Loucy (cell line): ENCODE data around the gene CEP131.

Source experiments
- H2AFZ ChIP-seq: fragments of 200-600 bp; sonication (generic); 2 replicates; pipeline ENCODE4 v1.6.0; 2016; ENCODE audit warnings: antibody characterized with exemption, mild to moderate bottlenecking, low read length, moderate library complexity
- H3F3A ChIP-seq: fragments of 200-600 bp; 2 replicates; pipeline ENCODE4 v1.6.0; 2016; ENCODE audit warnings: antibody characterized with exemption, low read depth, mild to moderate bottlenecking
- H3K27me3 ChIP-seq: fragments of 200-600 bp; sonication (generic); 2 replicates; pipeline ENCODE4 v1.6.1; 2014; ENCODE audit warnings: low read length, mild to moderate bottlenecking; ENCODE audit not compliant: insufficient read depth, poor library complexity, severe bottlenecking
- H3K36me3 ChIP-seq: fragments of 200-600 bp; sonication (generic); 2 replicates; pipeline ENCODE4 v1.6.1; 2016; ENCODE audit warnings: low read length; ENCODE audit not compliant: insufficient read depth
- H3K4me1 ChIP-seq: fragments of 200-600 bp; sonication (generic); 2 replicates; pipeline ENCODE4 v1.5.1; 2014; ENCODE audit warnings: low read length, mild to moderate bottlenecking; ENCODE audit not compliant: insufficient read depth, poor library complexity, severe bottlenecking
- H3K4me2 ChIP-seq: fragments of 200-600 bp; sonication (generic); 2 replicates; pipeline ENCODE4 v1.6.0; 2014; ENCODE audit warnings: antibody characterized with exemption, low read length, low read depth, mild to moderate bottlenecking; ENCODE audit not compliant: poor library complexity, severe bottlenecking
- H3K4me3 ChIP-seq: fragments of 200-600 bp; sonication (generic); 2 replicates; pipeline ENCODE4 v1.5.1; 2014; ENCODE audit warnings: low read length, mild to moderate bottlenecking, mixed read lengths; ENCODE audit not compliant: poor library complexity, severe bottlenecking
- H3K79me2 ChIP-seq: fragments of 200-600 bp; sonication (generic); 2 replicates; pipeline ENCODE4 v1.6.1; 2014; ENCODE audit warnings: low read length; ENCODE audit not compliant: insufficient read depth
- H3K9ac ChIP-seq: fragments of 200-600 bp; sonication (generic); 2 replicates; pipeline ENCODE4 v1.6.0; 2014; ENCODE audit warnings: mild to moderate bottlenecking, low read depth, low read length, moderate library complexity; ENCODE audit not compliant: poor library complexity, severe bottlenecking
- H3K9me2 ChIP-seq: fragments of 200-600 bp; sonication (generic); replicated peaks from 2 replicates; pipeline ENCODE4 v1.6.1; 2016; ENCODE audit warnings: low read depth, low read length, mixed read lengths
- H3K9me3 ChIP-seq: fragments of 200-600 bp; sonication (generic); 2 replicates; pipeline ENCODE4 v1.6.1; 2014; ENCODE audit warnings: mild to moderate bottlenecking, antibody characterized with exemption, low read length, low read depth; ENCODE audit not compliant: insufficient read depth
- H4K20me1 ChIP-seq: fragments of 200-600 bp; sonication (generic); 2 replicates; pipeline ENCODE4 v1.6.0; 2014; ENCODE audit warnings: antibody characterized with exemption, low read length, mild to moderate bottlenecking; ENCODE audit not compliant: insufficient read depth, poor library complexity, severe bottlenecking
- EZH2phosphoT487 ChIP-seq: fragments of 200-600 bp; IDR thresholded peaks from 2 replicates; pipeline ENCODE4 v1.6.1; 2018; ENCODE audit warnings: antibody characterized with exemption, mild to moderate bottlenecking, moderate library complexity, borderline replicate concordance
- TF ChIP-seq, protein P1 (sequence below): fragments of 200-600 bp; sonication (generic); conservative IDR thresholded peaks from 2 replicates; pipeline ENCODE4 v1.5.1; 2014; ENCODE audit warnings: mild to moderate bottlenecking, antibody characterized with exemption, low read length

CEP131 gene

GRCh38 chr17:81247339-81247990, 24.7 kb upstream of the CEP131 start:
- H3F3A ChIP-seq: no peaks in the 10 kb centered on the region
- peaks cover 3% of the 10 kb centered on the region for H3K4me1 ChIP-seq
- no peak overlapping the region for H3K9ac ChIP-seq
- no peaks in the 10 kb centered on the region for H3K27me3 ChIP-seq
- TF ChIP-seq EZH2phosphoT487: no peak
- TF ChIP-seq, protein P1, sequence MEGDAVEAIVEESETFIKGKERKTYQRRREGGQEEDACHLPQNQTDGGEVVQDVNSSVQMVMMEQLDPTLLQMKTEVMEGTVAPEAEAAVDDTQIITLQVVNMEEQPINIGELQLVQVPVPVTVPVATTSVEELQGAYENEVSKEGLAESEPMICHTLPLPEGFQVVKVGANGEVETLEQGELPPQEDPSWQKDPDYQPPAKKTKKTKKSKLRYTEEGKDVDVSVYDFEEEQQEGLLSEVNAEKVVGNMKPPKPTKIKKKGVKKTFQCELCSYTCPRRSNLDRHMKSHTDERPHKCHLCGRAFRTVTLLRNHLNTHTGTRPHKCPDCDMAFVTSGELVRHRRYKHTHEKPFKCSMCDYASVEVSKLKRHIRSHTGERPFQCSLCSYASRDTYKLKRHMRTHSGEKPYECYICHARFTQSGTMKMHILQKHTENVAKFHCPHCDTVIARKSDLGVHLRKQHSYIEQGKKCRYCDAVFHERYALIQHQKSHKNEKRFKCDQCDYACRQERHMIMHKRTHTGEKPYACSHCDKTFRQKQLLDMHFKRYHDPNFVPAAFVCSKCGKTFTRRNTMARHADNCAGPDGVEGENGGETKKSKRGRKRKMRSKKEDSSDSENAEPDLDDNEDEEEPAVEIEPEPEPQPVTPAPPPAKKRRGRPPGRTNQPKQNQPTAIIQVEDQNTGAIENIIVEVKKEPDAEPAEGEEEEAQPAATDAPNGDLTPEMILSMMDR: no peak
- H3K4me2 ChIP-seq: no peak overlapping the region
- no peaks in the 10 kb centered on the region for H3K9me2 ChIP-seq
- H3K4me3 ChIP-seq: no peak overlapping the region
- H3K79me2 ChIP-seq: peaks cover 4% of the 10 kb centered on the region; the same call in 1 of the 2 replicates
- H2AFZ ChIP-seq: no peak overlapping the region
- no peaks in the 10 kb centered on the region for H4K20me1 ChIP-seq
- no peaks in the 10 kb centered on the region for H3K9me3 ChIP-seq
- peaks cover 17% of the 10 kb centered on the region; the same call in 1 of the 2 replicates for H3K36me3 ChIP-seq

GRCh38 chr17:81246679-81247338, 24.0 kb upstream of the CEP131 start:
- Histone ChIP-seq H3K9ac (no peak overlapping the region), H3K36me3 (peaks cover 17% of the 10 kb centered on the region; the same call in 1 of the 2 replicates), H3K4me2 (no peak overlapping the region), H2AFZ (no peak overlapping the region), H3K9me3 (no peaks in the 10 kb centered on the region), H3K79me2 (peaks cover 7% of the 10 kb centered on the region; the same call in 1 of the 2 replicates), H3K27me3 (no peaks in the 10 kb centered on the region), H3K9me2 (no peaks in the 10 kb centered on the region), H3F3A (no peaks in the 10 kb centered on the region), H4K20me1 (peaks cover 6% of the 10 kb centered on the region), H3K4me3 (no peak overlapping the region), H3K4me1 (no peaks in the 10 kb centered on the region)
- TF ChIP-seq, protein P1: no peak
- TF ChIP-seq EZH2phosphoT487: no peak

DNA sequence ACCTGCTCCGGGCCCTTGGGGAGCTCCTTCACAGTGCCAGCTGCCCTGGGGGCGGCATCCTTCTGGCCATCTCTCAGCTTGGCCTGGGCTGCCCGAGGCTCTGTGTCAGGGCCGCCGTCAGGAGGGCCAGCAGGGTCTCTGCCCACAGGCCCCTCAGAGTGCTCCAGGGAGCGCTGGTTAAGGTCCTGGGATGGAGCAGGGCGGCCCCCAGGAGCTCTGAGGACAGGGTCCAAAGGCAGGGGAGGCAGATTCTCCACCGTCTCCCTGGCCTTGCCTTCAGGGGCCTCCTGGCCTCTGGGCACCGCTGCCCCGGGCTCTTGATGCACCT, 23.5 kb upstream of the CEP131 start:
- H4K20me1 ChIP-seq: peaks cover 9% of the 10 kb centered on the region

More for the DNA sequence above, 23.5 kb upstream of the CEP131 start:
- no peaks in the 10 kb centered on the region for H3F3A ChIP-seq
- no peak overlapping the region for H2AFZ ChIP-seq
- H3K79me2 ChIP-seq: peaks cover 10% of the 10 kb centered on the region; the same call in 1 of the 2 replicates
- TF ChIP-seq, protein P1: no peak
- TF ChIP-seq EZH2phosphoT487: no peak
- H3K9ac ChIP-seq: no peak overlapping the region
- H3K9me2 ChIP-seq: no peaks in the 10 kb centered on the region
- no peak overlapping the region for H3K4me2 ChIP-seq
- H3K27me3 ChIP-seq: no peaks in the 10 kb centered on the region
- peaks cover 2% of the 10 kb centered on the region for H3K4me1 ChIP-seq
- no peak overlapping the region for H3K4me3 ChIP-seq
- no peaks in the 10 kb centered on the region for H3K9me3 ChIP-seq
- peaks cover 16% of the 10 kb centered on the region; the same call in 1 of the 2 replicates for H3K36me3 ChIP-seq
